Smooth muscle cell (in vitro differentiated cells): ENCODE results near the gene SNX30. TPM values are rescaled to one million over a fixed set of nuclear protein-coding genes. Genes with fewer than 3 reads are reported as not detected.
A peak's percentile ranks its signal among the peaks of the same experiment; 100 is the strongest.

Experiments used
- DNase-seq: peaks from one replicate; lab custom pipeline; 2025; ENCODE audit not compliant: unreplicated experiment; lab: John Stamatoyannopoulos, UW
- H2AFZ ChIP-seq: fragments of 200-600 bp; sonication (generic); 2 replicates; pipeline ENCODE4 v1.6.0; 2016; ENCODE audit warnings: antibody characterized with exemption, low read depth, mild to moderate bottlenecking
- H3F3A ChIP-seq: fragments of 200-600 bp; sonication (generic); 2 replicates; pipeline ENCODE4 v1.6.0; 2017; ENCODE audit warnings: antibody characterized with exemption, low read depth
- H3K27ac ChIP-seq: fragments of 200-600 bp; sonication (generic); 2 replicates; pipeline ENCODE4 v1.5.1; 2016; ENCODE audit warnings: low read depth, mild to moderate bottlenecking
- H3K27me3 ChIP-seq: fragments of 200-600 bp; sonication (generic); 2 replicates; pipeline ENCODE4 v1.6.1; 2016; ENCODE audit warnings: low read depth, mild to moderate bottlenecking
- H3K36me3 ChIP-seq: fragments of 200-600 bp; sonication (generic); 2 replicates; pipeline ENCODE4 v1.5.1; 2016; ENCODE audit warnings: low read depth
- H3K4me1 ChIP-seq: fragments of 200-600 bp; sonication (generic); 2 replicates; pipeline ENCODE4 v1.5.1; 2016; ENCODE audit warnings: low read depth
- H3K4me2 ChIP-seq: fragments of 200-600 bp; sonication (generic); 2 replicates; pipeline ENCODE4 v1.6.0; 2016; ENCODE audit warnings: mild to moderate bottlenecking
- H3K4me3 ChIP-seq: fragments of 200-600 bp; sonication (generic); 2 replicates; pipeline ENCODE4 v1.5.1; 2016; ENCODE audit warnings: mild to moderate bottlenecking
- H3K79me2 ChIP-seq: fragments of 200-600 bp; sonication (generic); 2 replicates; pipeline ENCODE4 v1.6.0; 2016; ENCODE audit warnings: low read depth, mild to moderate bottlenecking
- H3K9ac ChIP-seq: fragments of 200-600 bp; sonication (generic); 2 replicates; pipeline ENCODE4 v1.6.0; 2016; ENCODE audit warnings: low read depth
- H3K9me3 ChIP-seq: fragments of 200-600 bp; sonication (generic); replicated peaks from 2 replicates; pipeline ENCODE4 v1.5.1; 2016; ENCODE audit warnings: low read depth
- H4K20me1 ChIP-seq: fragments of 200-600 bp; sonication (generic); 2 replicates; pipeline ENCODE4 v1.6.0; 2016; ENCODE audit warnings: low read depth
- WGBS: methylation state at CpG from one replicate; pipeline ENCODE4 v1.1.7; 2016; ENCODE audit warnings: low lambda C conversion rate; 5-methylcytosine and 5-hydroxymethylcytosine counted together
- polyA plus RNA-seq: library from polyadenylated mRNA; unstranded; fragments of >200 nt; fragmentation: Nextera tagmentation; extraction: Ambion mirVana; gene quantifications from 2 replicates; pipeline ENCODE4 v1.2.1, GENCODE V29; 2016
- total RNA-seq: library from RNA; depleted of rRNA; stranded (reverse); fragments of >200 nt; gene quantifications from 2 replicates; pipeline ENCODE4 v1.2.3, GENCODE V29; 2014
- TF ChIP-seq, protein P1 (sequence below): fragments of 200-600 bp; sonication (generic); IDR thresholded peaks from 2 replicates; pipeline ENCODE4 v1.5.1; 2017; ENCODE audit warnings: borderline replicate concordance, mild to moderate bottlenecking, antibody characterized with exemption; ENCODE audit not compliant: insufficient read depth, poor library complexity, severe bottlenecking

The SNX30 gene
- total and polyA plus RNA-seq, 2 experiments from 2014 or later: 3.6 to 10.7 TPM

DNA sequence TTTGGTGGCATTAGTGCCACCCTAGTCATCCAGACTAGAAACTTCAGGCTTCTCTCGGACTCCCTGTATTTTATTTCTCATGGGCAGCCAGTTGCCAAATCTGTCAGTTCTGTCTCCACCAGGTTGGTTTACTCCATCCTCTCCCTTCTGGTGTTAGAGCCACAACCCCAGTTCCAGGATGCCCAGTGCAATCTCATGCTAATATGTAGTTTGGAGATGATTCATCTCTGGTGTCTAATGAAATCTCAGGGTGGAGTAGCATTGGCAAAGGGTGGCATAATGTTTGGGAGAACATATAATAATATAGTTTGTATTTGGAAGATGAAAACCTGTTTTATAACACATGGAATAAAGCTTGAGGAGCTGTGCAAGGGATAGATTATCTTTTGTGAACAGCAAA lies 109.9 kb downstream of the SNX30 start:
- 100% methylated on average over 1 of the region's 1 CpG for WGBS
- no peak overlapping the region for H3K4me2 ChIP-seq
- H3F3A ChIP-seq: no peaks in the 10 kb centered on the region
- H3K4me3 ChIP-seq: no peak overlapping the region
- DNase-seq: no peak
- no peak overlapping the region for H3K9ac ChIP-seq
- H2AFZ ChIP-seq: no peak overlapping the region
- no peaks in the 10 kb centered on the region for H4K20me1 ChIP-seq
- H3K27ac ChIP-seq: no peak overlapping the region
- no peaks in the 10 kb centered on the region for H3K27me3 ChIP-seq
- H3K79me2 ChIP-seq: no peaks in the 10 kb centered on the region
- no peaks in the 10 kb centered on the region for H3K4me1 ChIP-seq
- TF ChIP-seq, protein P1, sequence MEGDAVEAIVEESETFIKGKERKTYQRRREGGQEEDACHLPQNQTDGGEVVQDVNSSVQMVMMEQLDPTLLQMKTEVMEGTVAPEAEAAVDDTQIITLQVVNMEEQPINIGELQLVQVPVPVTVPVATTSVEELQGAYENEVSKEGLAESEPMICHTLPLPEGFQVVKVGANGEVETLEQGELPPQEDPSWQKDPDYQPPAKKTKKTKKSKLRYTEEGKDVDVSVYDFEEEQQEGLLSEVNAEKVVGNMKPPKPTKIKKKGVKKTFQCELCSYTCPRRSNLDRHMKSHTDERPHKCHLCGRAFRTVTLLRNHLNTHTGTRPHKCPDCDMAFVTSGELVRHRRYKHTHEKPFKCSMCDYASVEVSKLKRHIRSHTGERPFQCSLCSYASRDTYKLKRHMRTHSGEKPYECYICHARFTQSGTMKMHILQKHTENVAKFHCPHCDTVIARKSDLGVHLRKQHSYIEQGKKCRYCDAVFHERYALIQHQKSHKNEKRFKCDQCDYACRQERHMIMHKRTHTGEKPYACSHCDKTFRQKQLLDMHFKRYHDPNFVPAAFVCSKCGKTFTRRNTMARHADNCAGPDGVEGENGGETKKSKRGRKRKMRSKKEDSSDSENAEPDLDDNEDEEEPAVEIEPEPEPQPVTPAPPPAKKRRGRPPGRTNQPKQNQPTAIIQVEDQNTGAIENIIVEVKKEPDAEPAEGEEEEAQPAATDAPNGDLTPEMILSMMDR: no peak
- H3K36me3 ChIP-seq: no peaks in the 10 kb centered on the region
- H3K9me3 ChIP-seq: no peaks in the 10 kb centered on the region

DNA sequence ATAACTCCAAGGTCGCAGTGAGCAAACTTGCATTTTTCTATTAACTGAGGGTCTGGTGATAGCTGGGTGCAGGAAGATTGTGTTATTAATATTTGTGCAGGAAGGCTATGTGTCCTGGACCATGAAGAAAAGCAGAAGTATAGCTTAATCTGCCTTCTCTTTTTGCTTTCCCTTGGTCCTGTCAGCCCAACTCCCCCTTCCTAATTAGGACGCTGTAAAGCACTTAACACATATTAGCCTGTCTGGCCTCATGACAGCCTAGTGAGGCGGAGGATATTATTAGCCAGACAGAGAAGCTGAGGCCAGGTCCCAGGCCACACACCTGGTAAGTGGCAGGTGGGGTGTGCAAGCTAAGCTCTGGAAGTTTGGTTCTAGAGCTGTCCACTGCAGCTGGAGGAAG lies 110.6 kb downstream of the SNX30 start:
- no peaks in the 10 kb centered on the region for H3K79me2 ChIP-seq
- no peak overlapping the region for H3K4me3 ChIP-seq
- H3K36me3 ChIP-seq: no peaks in the 10 kb centered on the region
- no peak overlapping the region for H3K9ac ChIP-seq
- H3K4me1 ChIP-seq: no peaks in the 10 kb centered on the region
- H3F3A ChIP-seq: no peaks in the 10 kb centered on the region
- H2AFZ ChIP-seq: no peak overlapping the region
- TF ChIP-seq, protein P1: no peak
- no peaks in the 10 kb centered on the region for H4K20me1 ChIP-seq
- no peak overlapping the region for H3K4me2 ChIP-seq
- H3K27me3 ChIP-seq: no peaks in the 10 kb centered on the region
- H3K9me3 ChIP-seq: no peaks in the 10 kb centered on the region
- no peak for DNase-seq
- H3K27ac ChIP-seq: no peak overlapping the region
- WGBS: 75% methylated on average over 3 of the region's 3 CpGs

DNA sequence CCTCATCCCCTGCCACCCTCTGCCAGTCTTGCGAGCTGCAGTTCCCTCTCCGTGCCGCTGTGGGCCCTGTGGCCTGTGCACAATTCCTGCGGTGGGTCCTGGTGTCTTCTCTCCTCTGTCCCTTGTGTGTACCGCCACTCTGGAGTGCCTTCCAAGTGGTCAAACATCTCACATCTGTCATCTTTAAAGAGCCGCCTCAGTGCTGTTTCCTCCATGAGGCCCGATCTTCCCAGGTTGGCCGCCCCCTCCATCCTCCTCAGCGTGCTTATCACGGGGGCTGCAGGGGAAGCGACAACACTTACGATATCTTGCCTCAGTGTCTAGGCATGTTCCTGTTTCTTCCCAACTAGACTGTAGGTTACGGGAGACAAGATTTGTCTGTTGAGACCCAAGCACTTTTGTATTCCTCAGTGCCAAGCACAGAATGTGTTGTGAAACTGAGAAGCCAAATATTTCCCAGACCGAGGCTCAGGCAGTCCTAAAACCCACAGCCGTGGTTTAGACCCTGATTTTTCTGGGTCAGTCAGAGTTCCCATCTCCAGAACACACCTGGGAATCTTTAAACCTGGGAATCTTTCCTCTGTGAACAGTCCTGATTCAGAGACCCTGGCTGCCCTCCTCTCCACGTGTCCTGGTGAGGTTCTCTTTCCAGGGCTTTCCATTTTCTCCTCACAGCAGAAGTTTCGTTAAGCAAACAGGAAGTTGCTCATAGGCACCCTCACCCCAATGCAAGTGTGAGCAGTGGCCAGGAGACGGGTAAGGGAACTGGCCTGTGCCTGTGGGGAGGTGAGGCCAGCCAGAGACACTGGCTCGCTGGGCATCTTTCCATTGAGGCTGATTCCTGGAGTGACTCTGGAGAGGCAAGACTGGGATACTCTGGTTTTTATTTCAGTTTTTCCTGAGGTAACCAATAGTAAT lies 111.3 kb downstream of the SNX30 start:
- Histone ChIP-seq H3K4me3 (no peak overlapping the region), H2AFZ (no peak overlapping the region), H3K9me3 (no peaks in the 10 kb centered on the region), H3F3A (no peaks in the 10 kb centered on the region), H3K4me2 (no peak overlapping the region), H3K27me3 (no peaks in the 10 kb centered on the region), H3K36me3 (no peaks in the 10 kb centered on the region), H4K20me1 (no peaks in the 10 kb centered on the region), H3K27ac (peak overlapping the region; percentile 53), H3K4me1 (no peaks in the 10 kb centered on the region), H3K9ac (no peak overlapping the region), H3K79me2 (no peaks in the 10 kb centered on the region)
- TF ChIP-seq, protein P1: no peak
- no peak for DNase-seq
- 50% methylated on average over 19 of the region's 19 CpGs for WGBS
